Measurements from ENCODE around the gene ITGBL1.

ITGBL1 gene

DNA sequence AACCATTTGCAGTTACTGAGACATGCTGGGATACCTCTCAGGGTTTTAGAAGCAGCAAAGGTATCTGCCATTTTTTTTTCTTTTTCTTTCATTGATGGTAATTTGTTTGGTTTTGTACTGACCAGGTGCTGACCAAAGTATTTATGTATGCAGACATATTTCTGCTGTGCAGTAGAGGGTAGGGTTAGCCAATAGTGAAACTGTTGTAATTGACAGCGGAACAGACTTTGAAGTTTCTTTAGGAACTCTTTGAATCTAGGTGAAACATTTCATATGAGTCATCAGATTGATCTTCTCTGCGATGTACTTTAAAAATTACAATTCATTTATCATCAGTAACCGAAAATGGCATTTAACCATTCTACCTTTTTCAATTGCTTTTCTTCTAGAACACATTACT is 63.0 kb downstream of the ITGBL1 start:
- no CpG with 5 or more reads among the region's 3 CpGs for WGBS (ENCODE audit: extremely low coverage, insufficient coverage, low lambda C conversion rate)

DNA sequence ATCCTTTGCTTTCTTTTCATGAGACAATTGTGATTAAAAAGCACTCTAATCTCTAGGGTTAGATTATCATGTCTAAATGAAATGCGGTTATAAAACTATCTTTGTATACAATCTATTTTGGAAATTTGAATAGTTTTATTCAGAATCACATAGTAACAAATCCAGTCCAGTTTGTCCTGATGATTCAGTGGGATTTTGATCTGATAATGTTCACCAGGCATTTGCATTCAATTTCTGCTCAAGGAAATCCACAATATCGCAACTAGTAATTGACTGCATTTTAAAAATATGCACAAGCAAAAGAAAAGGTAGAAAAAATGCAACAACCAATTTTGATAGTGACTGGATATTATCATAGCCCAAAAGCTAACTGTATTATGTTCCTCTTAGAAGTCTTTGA is 63.8 kb downstream of the ITGBL1 start:
- H2BK120ac ChIP-seq (ENCODE audit: low read depth, low read length) = no peak overlapping the region
- no peak overlapping the region for H4K8ac ChIP-seq (ENCODE audit: low read depth, low read length)
- no peaks in the 10 kb centered on the region for H3K4me1 ChIP-seq (ENCODE audit: control insufficient read depth, low read depth, low read length)
- H3K4me2 ChIP-seq (ENCODE audit: low read length) = no peak overlapping the region
- no peak overlapping the region for H2AK5ac ChIP-seq (ENCODE audit: low read length)
- no peak overlapping the region for H3K4ac ChIP-seq (ENCODE audit: low read depth, low read length)
- H3K23ac ChIP-seq (ENCODE audit: low read length) = no peak overlapping the region
- H3K27me3 ChIP-seq (ENCODE audit: insufficient read depth, low read length, poor library complexity) = no peaks in the 10 kb centered on the region
- H3K4me3 ChIP-seq (ENCODE audit: low read length) = no peak overlapping the region
- no CpG with 5 or more reads among the region's 2 CpGs for WGBS (ENCODE audit: extremely low coverage, insufficient coverage, low lambda C conversion rate)
- H3K18ac ChIP-seq (ENCODE audit: low read length) = no peak overlapping the region
- no peaks in the 10 kb centered on the region for H3K36me3 ChIP-seq (ENCODE audit: control insufficient read depth, insufficient read depth, low read length)
- no peak overlapping the region for H4K5ac ChIP-seq (ENCODE audit: low read length)
- H3K27ac ChIP-seq (ENCODE audit: low read depth, low read length) = no peak overlapping the region
- no peak overlapping the region for H2BK5ac ChIP-seq (ENCODE audit: low read length)
- no peak overlapping the region for H3K56ac ChIP-seq (ENCODE audit: low read length)
- H3K79me1 ChIP-seq (ENCODE audit: low read length) = no peaks in the 10 kb centered on the region
- no peak overlapping the region for H3K9ac ChIP-seq (ENCODE audit: low read length)
- DNase-seq = no peak
- H2BK15ac ChIP-seq (replicated peaks; ENCODE audit: low read depth) = no peak overlapping the region
- no peaks in the 10 kb centered on the region for H3K79me2 ChIP-seq (ENCODE audit: control insufficient read depth, insufficient read depth, low read length)

More for the DNA sequence above, 63.0 kb downstream of the ITGBL1 start:
- no peak overlapping the region for H2BK5ac ChIP-seq (ENCODE audit: low read length)
- no peak overlapping the region for H4K8ac ChIP-seq (ENCODE audit: low read depth, low read length)
- no peak overlapping the region for H3K56ac ChIP-seq (ENCODE audit: low read length)
- H3K4me2 ChIP-seq (ENCODE audit: low read length) = no peak overlapping the region
- no peaks in the 10 kb centered on the region for H3K4me1 ChIP-seq (ENCODE audit: control insufficient read depth, low read depth, low read length)
- no peak overlapping the region for H3K4me3 ChIP-seq (ENCODE audit: low read length)
- H3K79me1 ChIP-seq (ENCODE audit: low read length) = no peaks in the 10 kb centered on the region
- H3K79me2 ChIP-seq (ENCODE audit: control insufficient read depth, insufficient read depth, low read length) = no peaks in the 10 kb centered on the region
- H2AK5ac ChIP-seq (ENCODE audit: low read length) = no peak overlapping the region
- no peaks in the 10 kb centered on the region for H3K36me3 ChIP-seq (ENCODE audit: control insufficient read depth, insufficient read depth, low read length)
- no peak for DNase-seq
- no peaks in the 10 kb centered on the region for H3K27me3 ChIP-seq (ENCODE audit: insufficient read depth, low read length, poor library complexity)
- no peak overlapping the region for H3K4ac ChIP-seq (ENCODE audit: low read depth, low read length)
- H3K27ac ChIP-seq (ENCODE audit: low read depth, low read length) = no peak overlapping the region
- H3K18ac ChIP-seq (ENCODE audit: low read length) = no peak overlapping the region
- H3K23ac ChIP-seq (ENCODE audit: low read length) = no peak overlapping the region
- no peak overlapping the region for H2BK15ac ChIP-seq (replicated peaks; ENCODE audit: low read depth)
- H3K9ac ChIP-seq (ENCODE audit: low read length) = no peak overlapping the region
- H4K5ac ChIP-seq (ENCODE audit: low read length) = no peak overlapping the region
- no peak overlapping the region for H2BK120ac ChIP-seq (ENCODE audit: low read depth, low read length)

DNA sequence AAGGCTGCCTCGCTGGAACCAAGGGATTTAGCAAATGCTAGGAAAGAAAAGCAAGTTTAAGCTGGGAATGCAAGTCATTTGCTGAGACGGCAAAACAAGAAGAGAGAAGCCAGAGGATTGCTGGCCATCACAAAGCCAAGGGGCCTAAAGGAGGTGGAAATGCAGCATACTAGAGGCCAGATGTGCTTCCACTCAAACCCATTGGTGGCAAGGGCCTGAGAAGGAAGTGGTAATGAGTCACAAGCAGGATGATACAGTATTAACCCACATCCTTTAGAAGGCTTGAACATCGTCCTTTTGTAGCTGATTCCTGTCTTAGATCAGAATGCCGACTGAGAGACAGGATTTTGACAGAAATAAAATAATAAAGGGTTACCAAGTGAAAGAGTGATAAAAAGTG is 68.2 kb downstream of the ITGBL1 start:
- no peak for DNase-seq
- H4K8ac ChIP-seq (ENCODE audit: low read depth, low read length) = no peak overlapping the region
- H3K36me3 ChIP-seq (ENCODE audit: control insufficient read depth, insufficient read depth, low read length) = no peaks in the 10 kb centered on the region
- no peak overlapping the region for H2BK120ac ChIP-seq (ENCODE audit: low read depth, low read length)
- no peaks in the 10 kb centered on the region for H3K27me3 ChIP-seq (ENCODE audit: insufficient read depth, low read length, poor library complexity)
- H3K79me1 ChIP-seq (ENCODE audit: low read length) = no peaks in the 10 kb centered on the region
- H3K79me2 ChIP-seq (ENCODE audit: control insufficient read depth, insufficient read depth, low read length) = no peaks in the 10 kb centered on the region
- no peak overlapping the region for H3K27ac ChIP-seq (ENCODE audit: low read depth, low read length)
- no peak overlapping the region for H2AK5ac ChIP-seq (ENCODE audit: low read length)
- no peak overlapping the region for H3K4me2 ChIP-seq (ENCODE audit: low read length)
- H3K9ac ChIP-seq (ENCODE audit: low read length) = no peak overlapping the region
- no peaks in the 10 kb centered on the region for H3K4me1 ChIP-seq (ENCODE audit: control insufficient read depth, low read depth, low read length)
- H4K5ac ChIP-seq (ENCODE audit: low read length) = no peak overlapping the region
- no peak overlapping the region for H3K18ac ChIP-seq (ENCODE audit: low read length)
- H3K4me3 ChIP-seq (ENCODE audit: low read length) = no peak overlapping the region
- no peak overlapping the region for H2BK15ac ChIP-seq (replicated peaks; ENCODE audit: low read depth)
- no peak overlapping the region for H3K4ac ChIP-seq (ENCODE audit: low read depth, low read length)
- H2BK5ac ChIP-seq (ENCODE audit: low read length) = no peak overlapping the region
- H3K56ac ChIP-seq (ENCODE audit: low read length) = no peak overlapping the region
- no CpG with 5 or more reads among the region's 4 CpGs for WGBS (ENCODE audit: extremely low coverage, insufficient coverage, low lambda C conversion rate)
- no peak overlapping the region for H3K23ac ChIP-seq (ENCODE audit: low read length)

DNA sequence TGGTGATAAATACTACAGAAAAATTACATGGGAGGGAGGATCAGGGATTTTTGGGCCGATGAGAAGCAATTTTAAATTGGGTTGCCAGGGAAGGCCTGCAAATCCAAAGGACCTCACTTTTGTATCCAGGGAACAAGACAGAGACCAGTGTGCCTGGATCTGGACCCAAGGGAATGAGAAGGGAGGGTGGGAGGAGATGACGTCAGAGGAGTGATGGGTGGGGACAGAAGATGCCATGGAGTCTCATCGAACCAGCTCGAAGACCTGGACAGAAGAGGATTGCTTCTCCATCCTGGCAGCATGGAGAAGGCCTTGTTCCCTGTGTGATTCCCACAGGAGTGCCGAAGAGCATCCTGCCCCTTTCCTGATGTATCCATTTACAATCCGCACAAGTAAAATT is 68.9 kb downstream of the ITGBL1 start:
- Histone ChIP-seq H3K36me3 (ENCODE audit: control insufficient read depth, insufficient read depth, low read length) (no peaks in the 10 kb centered on the region), H3K4ac (ENCODE audit: low read depth, low read length) (no peak overlapping the region), H3K27me3 (ENCODE audit: insufficient read depth, low read length, poor library complexity) (no peaks in the 10 kb centered on the region), H2AK5ac (ENCODE audit: low read length) (no peak overlapping the region), H3K27ac (ENCODE audit: low read depth, low read length) (no peak overlapping the region), H3K4me2 (ENCODE audit: low read length) (no peak overlapping the region), H2BK5ac (ENCODE audit: low read length) (no peak overlapping the region), H2BK120ac (ENCODE audit: low read depth, low read length) (no peak overlapping the region), H2BK15ac (replicated peaks; ENCODE audit: low read depth) (no peak overlapping the region), H3K4me1 (ENCODE audit: control insufficient read depth, low read depth, low read length) (no peaks in the 10 kb centered on the region), H3K79me1 (ENCODE audit: low read length) (no peaks in the 10 kb centered on the region), H4K5ac (ENCODE audit: low read length) (no peak overlapping the region), H3K4me3 (ENCODE audit: low read length) (no peak overlapping the region), H3K23ac (ENCODE audit: low read length) (no peak overlapping the region), H3K79me2 (ENCODE audit: control insufficient read depth, insufficient read depth, low read length) (no peaks in the 10 kb centered on the region), H3K9ac (ENCODE audit: low read length) (no peak overlapping the region), H4K8ac (ENCODE audit: low read depth, low read length) (no peak overlapping the region), H3K18ac (ENCODE audit: low read length) (no peak overlapping the region), H3K56ac (ENCODE audit: low read length) (no peak overlapping the region)
- DNase-seq = no peak
- WGBS (ENCODE audit: extremely low coverage, insufficient coverage, low lambda C conversion rate) = no CpG with 5 or more reads among the region's 6 CpGs

DNA sequence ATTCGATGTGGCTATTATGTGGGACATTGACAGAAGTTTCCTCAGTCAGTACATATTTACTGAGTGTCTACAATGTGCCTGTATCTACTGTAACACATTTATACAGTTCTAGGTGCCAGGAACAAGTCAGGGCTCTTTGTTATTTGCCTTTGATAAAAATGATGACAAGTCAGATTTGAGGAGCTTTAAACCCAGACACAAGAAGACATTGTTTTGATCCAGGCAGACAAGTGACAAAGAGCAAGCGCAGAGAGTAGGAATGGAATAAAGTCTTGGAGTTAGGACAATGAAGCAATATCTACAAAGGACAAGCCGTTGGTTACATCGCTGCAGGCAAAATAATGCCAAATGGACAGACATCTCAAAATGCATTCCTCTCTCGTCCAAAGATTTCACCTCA is 70.1 kb downstream of the ITGBL1 start:
- no peaks in the 10 kb centered on the region for H3K4me1 ChIP-seq (ENCODE audit: control insufficient read depth, low read depth, low read length)
- no peaks in the 10 kb centered on the region for H3K27me3 ChIP-seq (ENCODE audit: insufficient read depth, low read length, poor library complexity)
- no peak for DNase-seq
- no peak overlapping the region for H3K23ac ChIP-seq (ENCODE audit: low read length)
- H2BK120ac ChIP-seq (ENCODE audit: low read depth, low read length) = no peak overlapping the region
- WGBS (ENCODE audit: extremely low coverage, insufficient coverage, low lambda C conversion rate) = no CpG with 5 or more reads among the region's 5 CpGs
- H3K27ac ChIP-seq (ENCODE audit: low read depth, low read length) = no peak overlapping the region
- H3K36me3 ChIP-seq (ENCODE audit: control insufficient read depth, insufficient read depth, low read length) = no peaks in the 10 kb centered on the region
- no peak overlapping the region for H3K9ac ChIP-seq (ENCODE audit: low read length)
- H3K18ac ChIP-seq (ENCODE audit: low read length) = no peak overlapping the region
- H2BK5ac ChIP-seq (ENCODE audit: low read length) = no peak overlapping the region
- H4K8ac ChIP-seq (ENCODE audit: low read depth, low read length) = no peak overlapping the region
- H3K4ac ChIP-seq (ENCODE audit: low read depth, low read length) = no peak overlapping the region
- no peak overlapping the region for H2AK5ac ChIP-seq (ENCODE audit: low read length)
- no peaks in the 10 kb centered on the region for H3K79me2 ChIP-seq (ENCODE audit: control insufficient read depth, insufficient read depth, low read length)
- H3K4me2 ChIP-seq (ENCODE audit: low read length) = no peak overlapping the region
- no peak overlapping the region for H3K56ac ChIP-seq (ENCODE audit: low read length)
- H4K5ac ChIP-seq (ENCODE audit: low read length) = no peak overlapping the region
- H2BK15ac ChIP-seq (replicated peaks; ENCODE audit: low read depth) = no peak overlapping the region
- no peak overlapping the region for H3K4me3 ChIP-seq (ENCODE audit: low read length)
- no peaks in the 10 kb centered on the region for H3K79me1 ChIP-seq (ENCODE audit: low read length)
